HG02623 (cell line): ENCODE results near the gene RMC1.

Experiments used
- ATAC-seq: cut with Tn5 transposase; IDR thresholded peaks from one replicate; pipeline ENCODE4 v1.9.1; 2021; ENCODE audit warnings: moderate library complexity; ENCODE audit not compliant: unreplicated experiment

The RMC1 gene

GRCh38 chr18:23529604-23530003 is 26.3 kb downstream of the RMC1 start:
- ATAC-seq, result no peak

DNA sequence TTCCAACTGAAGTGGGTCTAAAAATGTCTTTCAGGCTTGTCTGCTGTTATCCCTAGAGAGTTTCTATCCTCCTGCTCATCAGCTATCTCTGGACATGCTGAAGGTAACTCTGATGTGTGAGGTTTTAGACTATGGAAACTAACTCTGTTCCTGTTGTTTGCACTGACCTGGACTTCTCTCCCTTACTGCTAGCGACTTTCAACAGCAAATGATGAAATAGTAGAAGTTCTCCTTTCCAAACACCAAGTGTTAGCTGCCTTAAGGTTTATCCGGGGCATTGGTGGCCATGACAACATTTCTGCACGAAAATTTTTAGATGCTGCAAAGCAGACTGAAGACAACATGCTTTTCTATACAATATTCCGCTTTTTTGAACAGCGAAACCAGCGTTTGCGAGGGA is 26.9 kb downstream of the RMC1 start:
- ATAC-seq, result no peak

DNA sequence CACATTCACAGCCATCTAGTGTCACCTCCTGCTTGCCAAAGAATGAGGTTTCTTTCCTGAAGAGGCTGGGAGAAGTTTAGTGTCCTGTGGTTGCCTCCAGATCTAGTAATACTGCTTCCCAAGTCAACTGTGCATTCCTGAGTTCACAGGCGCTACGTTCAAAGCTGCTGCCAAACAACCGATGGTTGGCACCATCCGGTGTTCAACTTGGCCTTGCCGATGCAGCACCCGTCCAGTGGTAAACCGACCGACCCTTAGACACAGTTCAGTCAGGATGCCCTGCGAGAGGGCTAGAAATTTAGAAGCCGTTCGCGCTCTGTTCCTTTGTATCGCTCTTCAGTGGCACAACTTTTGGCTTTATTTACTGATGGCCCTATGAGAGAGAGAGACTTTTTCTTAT is 28.6 kb downstream of the RMC1 start:
- no peak for ATAC-seq

- no peak for ATAC-seq
Observed at GRCh38 chr18:23532848-23533247, 29.5 kb downstream of the RMC1 start.

GRCh38 chr18:23534276-23534675 is 31.0 kb downstream of the RMC1 start:
- no peak for ATAC-seq

- ATAC-seq, result no peak
Observed at GRCh38 chr18:23536204-23536603, 32.9 kb downstream of the RMC1 start.

- no peak for ATAC-seq
Observed at GRCh38 chr18:23537274-23537673, 34.0 kb downstream of the RMC1 start.

GRCh38 chr18:23538001-23538400 is 34.7 kb downstream of the RMC1 start:
- no peak for ATAC-seq

DNA sequence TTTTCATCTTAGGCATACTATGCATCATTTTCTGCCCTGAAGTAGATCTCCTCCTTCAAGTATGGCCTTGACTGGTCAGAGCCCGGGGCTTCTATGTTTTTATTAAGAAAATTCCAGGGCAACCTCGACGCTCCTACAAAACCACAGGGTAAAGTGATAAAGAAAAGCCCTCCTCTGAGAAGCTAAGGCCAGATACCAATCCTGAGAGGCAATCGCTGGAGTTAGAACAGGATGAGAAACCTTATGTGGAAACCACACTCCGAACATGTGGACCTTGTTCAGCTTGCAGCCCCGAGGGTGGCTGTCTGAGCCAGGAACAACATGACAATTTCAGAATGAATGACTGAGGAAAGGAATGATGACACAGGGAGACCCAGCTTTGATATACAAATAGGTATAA is 35.6 kb downstream of the RMC1 start:
- ATAC-seq, result no peak

DNA sequence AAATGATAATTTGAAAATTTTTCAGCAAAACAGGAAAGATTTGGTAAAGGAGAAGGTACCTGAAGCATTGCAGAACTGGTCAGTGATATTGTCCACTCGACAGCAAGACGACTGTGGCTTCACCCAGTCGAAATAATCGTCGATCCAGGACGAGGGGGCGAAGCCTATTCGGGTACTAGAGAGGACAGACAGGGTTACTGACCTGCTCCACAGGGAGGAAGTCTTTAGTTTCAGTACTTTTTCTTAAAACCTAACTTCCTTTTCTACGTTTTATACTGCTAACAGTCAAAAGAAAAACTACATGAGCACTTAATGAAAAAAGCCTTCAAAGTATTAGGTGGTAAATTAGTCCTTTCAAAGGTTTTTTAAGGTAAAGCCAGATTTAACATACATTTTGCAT is 36.0 kb downstream of the RMC1 start:
- ATAC-seq, result no peak

DNA sequence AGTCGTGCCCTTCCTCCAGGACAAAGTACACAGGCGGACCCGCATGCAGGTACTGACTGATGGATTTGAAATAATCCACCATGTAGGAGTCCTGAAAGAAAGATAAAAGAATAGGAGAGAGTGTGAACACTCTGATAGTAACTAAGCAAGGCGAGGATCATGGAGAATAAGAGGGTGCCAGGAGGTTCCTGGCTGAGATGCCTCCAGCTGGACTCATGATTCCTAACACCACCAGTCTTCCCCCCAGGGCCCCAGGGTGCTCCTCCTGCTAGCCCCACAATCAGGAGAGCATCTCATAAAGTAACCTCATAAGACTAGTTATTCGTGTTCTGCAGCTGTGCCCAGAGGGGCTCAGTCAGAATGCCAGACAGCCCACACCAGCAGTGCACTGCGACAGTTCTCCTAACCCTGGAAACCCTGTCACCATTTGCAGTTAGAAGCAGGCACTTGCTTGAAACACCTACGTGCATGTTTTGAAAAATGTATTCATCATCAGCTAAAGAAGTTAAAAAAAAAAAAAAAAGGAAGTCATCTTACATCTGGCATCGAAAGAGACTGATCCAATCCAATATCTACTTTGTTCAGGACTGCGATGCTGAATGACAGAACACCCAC is 36.7 kb downstream of the RMC1 start:
- ATAC-seq, result no peak

DNA sequence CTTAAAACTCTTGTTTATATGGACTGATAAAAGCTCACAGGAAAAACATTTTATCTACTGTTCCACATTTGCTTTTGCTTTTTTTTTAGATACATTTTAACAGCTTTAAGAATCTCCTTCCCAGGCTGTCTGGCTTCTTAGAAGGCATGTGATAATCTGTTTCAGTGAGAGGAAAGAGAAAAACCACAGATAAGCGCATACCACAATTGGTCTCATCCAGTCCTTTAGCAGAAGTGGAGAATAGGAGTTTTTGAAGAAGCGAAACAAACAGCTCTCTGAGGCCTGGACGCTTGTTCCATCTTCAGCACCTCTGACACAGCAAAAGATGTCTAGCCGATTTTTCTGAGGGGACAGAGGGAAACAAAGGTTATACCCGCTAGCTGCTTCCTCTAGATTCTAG is 37.6 kb downstream of the RMC1 start:
- ATAC-seq, result peak; percentile 62

DNA sequence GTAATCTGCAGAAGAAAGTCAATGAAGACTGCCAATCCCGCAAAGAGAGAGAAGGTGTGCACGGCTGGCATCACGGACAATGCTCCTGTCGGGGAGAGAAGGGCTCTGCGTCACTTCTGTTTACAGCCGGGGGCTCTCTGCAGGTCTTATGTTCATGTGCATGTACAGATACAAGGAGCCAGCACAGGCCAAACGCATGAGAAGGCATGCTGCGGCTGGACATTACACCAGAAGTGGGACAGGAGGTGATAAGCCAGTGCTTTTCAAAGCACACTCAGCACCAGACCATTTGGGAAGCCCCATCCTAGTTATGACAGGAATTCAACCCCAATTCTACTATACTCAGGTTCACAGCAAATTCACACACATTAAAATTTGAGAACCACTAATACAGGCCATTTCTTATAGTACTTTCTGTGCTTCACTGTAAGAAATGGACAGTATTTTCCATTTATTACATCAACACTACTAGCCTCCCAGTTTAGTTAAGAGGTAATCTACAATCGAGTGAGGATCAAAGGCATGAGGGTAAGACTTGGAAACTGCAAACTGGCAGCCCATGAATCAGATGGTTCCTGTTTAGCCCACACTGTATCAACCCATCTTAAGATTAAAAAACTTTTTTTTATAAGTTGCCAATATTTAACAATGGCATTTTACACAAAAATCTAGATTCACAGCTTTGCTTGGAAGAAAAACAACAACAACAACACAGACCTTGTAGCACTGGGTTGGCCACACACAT is 38.2 kb downstream of the RMC1 start:
- no peak for ATAC-seq

DNA sequence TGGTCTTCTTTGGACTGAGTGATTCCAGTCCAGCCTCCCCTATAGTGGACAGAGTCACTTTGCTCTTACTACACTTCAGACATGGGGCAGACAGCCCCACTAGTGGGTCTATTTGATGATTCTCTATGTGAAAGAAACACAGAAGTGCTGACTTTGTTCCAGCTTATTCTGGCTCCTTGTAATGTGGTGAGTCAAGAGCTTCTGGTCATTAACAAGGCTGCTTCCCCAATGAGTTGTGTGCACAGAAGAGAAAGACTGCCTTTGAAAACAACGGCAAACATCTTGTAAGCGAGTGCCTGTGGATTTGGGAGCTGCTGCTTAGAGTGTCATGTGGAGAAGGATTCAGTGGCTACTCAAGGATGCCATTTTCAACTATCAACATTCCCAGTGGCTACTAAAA is 39.1 kb downstream of the RMC1 start:
- no peak for ATAC-seq

- no peak for ATAC-seq
Observed at GRCh38 chr18:23545247-23545789, 42.0 kb downstream of the RMC1 start.

GRCh38 chr18:23547306-23547705 is 44.0 kb downstream of the RMC1 start:
- ATAC-seq, result no peak

GRCh38 chr18:23547846-23548245 is 44.5 kb downstream of the RMC1 start:
- no peak for ATAC-seq

DNA sequence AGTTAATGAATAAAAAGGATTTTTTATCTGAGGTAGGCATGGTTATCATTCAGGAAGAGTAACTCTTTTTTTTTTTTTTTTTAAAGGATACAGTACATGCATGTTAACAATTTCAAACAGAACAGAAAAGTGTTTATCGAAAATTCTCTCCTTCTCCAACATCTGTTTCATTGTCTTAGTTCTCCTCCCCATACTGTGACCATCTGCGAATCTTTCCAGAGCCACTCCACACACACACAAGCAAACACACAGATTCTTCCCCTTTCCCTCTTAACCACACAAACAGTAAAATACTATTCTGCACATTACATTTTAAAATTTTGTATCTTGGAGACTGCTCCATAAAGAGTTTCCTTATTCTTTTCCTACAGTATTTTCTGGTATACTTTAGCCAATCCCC is 45.0 kb downstream of the RMC1 start:
- ATAC-seq, result no peak

DNA sequence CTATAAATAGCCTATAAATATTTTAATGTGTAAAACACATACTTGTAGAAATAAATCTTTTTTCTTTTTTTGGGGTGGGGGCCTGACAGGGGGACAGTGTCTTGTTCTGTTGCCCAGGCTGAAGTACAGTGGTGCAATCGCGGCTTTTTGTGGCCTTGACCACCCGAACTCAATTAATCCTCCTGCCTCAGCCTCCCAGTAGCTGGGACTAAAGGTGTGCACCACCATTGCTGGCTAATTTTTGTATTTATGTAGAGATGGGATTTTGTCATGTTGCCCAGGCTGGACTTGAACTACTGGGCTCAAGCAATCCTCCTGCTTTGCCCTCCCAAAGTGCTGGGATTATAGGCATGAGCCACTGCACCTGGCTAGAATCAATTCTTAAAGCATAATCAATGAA is 45.4 kb downstream of the RMC1 start:
- ATAC-seq, result no peak

DNA sequence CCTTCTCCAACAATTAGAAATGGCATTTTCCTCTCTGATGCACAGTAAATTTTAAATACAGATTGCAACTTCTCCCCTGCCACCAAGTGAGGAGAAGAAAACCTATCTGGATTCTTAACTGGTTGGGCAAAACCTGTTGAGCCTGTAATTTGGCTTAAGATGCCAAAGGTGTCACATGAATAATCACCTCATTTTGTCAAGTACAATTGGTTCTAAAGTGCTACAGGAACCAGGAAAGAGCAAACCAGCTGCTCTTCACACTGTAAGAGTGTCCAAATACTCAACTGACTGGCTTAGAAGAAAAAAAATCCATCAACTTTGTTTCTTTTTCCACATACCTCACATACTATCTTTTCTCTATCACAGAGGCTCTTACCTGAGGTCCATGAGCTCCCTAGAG is 47.6 kb downstream of the RMC1 start:
- ATAC-seq, result no peak

GRCh38 chr18:23551978-23552377 is 48.7 kb downstream of the RMC1 start:
- no peak for ATAC-seq

DNA sequence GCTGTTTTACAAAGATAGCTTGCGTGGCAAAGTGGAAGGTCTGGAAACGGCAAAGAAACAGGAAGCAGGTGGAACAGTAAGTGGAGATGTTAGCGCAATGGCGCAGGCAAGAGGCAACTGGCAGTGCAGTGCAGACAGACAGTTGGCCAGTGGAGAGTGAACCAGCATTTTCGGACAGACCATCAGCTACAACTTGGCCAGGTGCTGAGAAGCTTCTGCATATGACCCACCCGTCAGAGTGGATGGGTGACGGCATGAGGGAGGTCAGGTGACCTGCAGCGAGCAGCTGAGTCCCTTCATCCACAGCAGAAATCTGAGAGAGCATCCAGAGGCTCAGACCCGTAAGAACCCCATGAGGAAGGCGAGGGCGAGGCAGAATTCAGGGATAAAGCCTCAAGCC is 49.2 kb downstream of the RMC1 start:
- ATAC-seq, result no peak

GRCh38 chr18:23553887-23554286 is 50.6 kb downstream of the RMC1 start:
- ATAC-seq, result no peak
